Measurements from ENCODE around the gene IGFBP2. TPM values are rescaled to one million over a fixed set of nuclear protein-coding genes. Genes with fewer than 3 reads are reported as not detected.

Gene IGFBP2
- total RNA-seq, 1 donor from 2014 or later = 213 TPM

GRCh38 chr2:216616083-216616678, 17.0 kb upstream of the IGFBP2 start:
- DNase-seq = no peak

DNA sequence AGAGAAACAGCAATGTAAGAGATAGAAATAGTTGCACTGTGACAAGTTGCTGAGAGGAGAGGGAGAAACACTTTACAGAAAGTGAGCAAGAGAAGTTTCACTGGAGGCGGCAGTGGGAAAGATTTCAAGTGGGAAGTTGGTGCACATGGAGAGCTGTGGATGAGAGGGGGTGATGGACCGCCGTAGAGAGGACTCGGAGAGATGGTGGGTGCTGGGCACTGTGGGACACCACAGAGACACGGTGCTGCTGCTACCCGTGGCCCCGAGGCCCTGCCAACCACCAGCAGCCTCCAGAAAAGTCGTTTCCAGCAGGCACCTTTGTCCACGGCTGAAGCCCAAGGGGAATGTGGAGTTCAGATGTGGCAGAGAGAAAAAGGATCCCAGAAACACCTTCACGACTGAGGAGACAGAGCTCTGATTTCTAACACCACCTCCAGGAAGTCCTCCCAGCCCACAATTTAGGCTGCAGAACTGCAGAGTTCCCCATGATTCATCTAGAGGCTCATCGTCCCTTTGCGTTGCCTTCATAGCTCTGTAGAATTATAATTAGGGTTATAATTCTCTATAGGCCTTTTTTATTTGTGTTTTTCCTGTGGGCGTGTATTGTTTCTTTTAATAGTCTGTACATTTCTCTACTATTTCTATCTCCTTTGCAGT, 15.9 kb upstream of the IGFBP2 start:
- no peak for DNase-seq

DNA sequence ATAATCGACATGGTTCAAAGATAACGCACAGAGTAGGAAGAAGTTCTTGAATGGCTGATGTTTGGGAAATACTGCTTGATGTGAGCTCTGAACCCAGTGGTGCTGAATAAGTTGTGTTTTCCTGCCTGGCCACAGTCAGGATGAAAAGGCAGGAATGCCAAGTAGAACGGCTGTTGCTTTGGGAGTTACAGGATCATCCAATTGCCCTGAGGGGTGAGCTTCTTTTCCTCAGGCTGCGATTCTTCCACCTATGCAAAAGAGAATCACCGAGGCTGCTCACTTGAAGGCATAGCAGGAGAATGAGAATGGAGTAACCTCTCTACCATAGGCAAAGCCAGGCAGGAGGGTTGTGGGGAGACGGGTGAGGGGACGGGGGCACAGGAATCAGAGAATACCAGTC, 14.4 kb upstream of the IGFBP2 start:
- DNase-seq = no peak

DNA sequence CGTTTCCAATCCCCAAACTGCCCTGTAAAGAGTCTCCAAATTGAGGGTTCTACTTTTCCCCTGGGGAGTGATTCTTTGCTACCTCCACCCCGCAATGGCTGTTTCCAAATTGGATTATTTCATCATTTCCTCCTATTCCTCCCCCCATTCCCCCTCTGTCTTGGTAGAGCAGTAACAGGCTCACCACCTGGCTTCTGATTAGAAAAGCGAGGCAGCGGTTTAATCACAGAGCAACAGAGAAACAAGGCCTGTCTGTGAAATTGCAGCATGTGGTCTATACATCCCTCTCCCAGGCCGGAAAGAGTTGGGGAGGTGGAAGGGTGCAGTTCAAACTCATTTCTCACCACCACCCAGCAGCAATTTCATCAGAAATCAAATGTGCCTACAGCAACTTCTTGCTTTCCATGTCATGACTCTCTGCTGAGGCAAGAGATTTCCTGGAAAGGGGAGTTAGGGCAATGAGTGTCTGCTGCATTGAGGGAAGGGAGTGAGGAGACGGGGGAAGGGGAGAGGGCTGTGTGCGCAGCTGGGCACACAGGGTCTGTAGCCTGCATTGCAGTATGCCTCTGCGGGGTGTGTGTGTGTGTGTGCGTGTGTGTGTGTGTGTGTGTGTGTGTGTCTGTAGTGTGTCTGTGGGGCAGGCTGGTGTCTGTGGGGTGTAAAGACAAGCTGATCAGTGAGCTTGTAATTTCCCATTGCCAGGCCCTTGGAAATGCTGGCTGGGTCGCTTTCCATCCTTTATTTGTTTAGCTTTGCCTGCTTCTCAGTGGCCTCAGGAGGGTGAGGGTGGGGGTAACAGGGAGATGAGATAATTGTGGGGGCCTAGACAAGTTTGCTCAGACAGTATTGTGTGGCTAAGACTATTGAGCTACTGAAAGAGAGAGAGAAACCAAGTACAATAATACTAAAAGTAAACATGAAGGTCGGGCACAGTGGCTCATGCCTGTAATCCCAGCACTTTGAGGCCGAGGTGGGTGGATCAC, 13.5 kb upstream of the IGFBP2 start:
- DNase-seq = no peak

GRCh38 chr2:216620786-216621185, 12.4 kb upstream of the IGFBP2 start:
- DNase-seq = no peak

DNA sequence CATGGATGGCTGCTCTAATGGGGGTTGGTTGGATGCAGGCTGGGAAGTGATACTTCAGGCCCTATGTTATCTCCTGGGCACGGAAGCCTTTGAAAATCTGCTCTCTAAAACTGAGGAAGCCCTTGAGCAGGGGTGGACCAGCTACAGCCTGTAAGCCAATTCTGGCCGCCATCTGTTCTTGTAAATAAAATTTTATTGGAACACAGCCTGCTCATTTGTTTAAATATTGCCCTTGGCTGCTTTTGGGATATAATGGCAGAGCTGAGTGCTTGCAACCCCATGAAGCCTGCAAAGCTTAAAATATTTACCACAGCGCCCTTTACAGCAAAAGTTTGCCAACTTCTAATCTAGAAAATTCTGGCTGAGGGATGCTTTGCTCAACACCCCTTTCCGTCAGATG, 11.9 kb upstream of the IGFBP2 start:
- DNase-seq = no peak

DNA sequence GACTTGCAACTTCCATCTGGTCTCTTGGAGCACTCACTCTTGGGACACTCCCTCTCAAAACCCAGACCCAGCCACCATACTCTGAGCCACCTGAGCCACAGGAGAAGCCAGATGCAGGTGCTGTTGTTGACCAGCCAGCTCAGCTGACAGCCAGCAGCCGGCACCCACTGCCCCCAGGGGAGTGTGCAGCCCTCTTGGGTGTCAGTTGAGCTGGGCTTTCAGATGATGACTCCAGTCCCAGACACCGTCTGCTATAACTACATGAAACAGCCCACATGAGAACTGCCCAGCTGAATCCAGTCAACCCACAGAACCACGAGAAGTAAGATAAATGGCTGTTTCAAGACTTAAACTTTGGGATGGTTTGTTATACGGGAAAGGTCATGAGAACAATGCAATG, 10.7 kb upstream of the IGFBP2 start:
- no peak for DNase-seq

GRCh38 chr2:216624251-216624650, 9.0 kb upstream of the IGFBP2 start:
- DNase-seq = no peak

DNA sequence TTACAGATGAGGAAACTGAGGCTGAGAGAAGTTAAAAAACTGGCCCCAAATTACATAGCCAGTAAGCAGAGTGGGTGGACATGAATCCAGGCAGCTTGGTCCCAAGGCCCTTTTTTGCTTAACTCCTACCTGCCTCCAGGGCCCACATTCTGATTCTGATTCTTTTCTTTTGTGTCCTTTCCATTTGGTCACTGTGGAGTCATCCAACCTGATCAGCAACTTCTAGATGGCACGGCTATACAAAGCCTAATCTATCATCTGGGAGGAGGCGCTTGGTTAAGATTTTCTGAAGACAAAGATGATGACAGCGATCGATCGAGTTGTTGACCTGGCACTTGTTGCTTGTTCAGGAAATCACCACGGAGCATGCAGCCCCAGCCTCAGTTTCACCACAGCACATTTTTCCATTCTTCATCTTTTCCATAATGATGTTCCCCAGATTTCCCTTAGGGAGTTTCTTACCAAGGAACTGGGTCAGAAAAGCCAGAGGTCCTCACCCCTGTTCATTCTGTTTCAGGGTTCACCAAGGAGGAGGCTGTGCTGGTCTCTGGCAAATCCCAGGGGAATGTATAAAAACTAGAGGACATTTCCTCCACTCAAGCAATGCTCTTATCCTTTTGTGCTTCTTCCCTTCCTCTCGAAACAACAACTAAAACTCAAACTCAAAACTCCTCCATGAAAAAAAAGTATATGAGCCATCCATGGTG, 6.9 kb upstream of the IGFBP2 start:
- DNase-seq = no peak

GRCh38 chr2:216626875-216627245, 6.4 kb upstream of the IGFBP2 start:
- DNase-seq = no peak

DNA sequence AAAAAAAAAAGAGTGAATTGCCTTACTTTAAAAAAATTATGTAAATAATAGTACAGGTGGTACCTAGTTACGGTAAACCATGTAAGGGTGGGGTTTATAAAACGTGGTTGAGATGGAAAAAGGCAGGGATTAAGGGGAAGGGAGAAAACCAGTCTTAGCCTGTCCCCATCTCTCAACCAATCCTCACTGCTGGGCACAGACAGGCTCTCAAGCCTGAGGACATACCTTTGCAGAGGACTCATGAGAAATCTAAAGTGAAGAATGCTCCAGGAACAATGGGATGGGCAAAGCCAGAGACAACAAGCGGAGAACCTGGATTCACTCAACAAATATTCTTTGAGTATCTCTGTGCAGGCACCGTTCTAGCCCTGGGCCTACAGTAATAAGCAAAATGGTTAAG, 3.4 kb upstream of the IGFBP2 start:
- no peak for DNase-seq

DNA sequence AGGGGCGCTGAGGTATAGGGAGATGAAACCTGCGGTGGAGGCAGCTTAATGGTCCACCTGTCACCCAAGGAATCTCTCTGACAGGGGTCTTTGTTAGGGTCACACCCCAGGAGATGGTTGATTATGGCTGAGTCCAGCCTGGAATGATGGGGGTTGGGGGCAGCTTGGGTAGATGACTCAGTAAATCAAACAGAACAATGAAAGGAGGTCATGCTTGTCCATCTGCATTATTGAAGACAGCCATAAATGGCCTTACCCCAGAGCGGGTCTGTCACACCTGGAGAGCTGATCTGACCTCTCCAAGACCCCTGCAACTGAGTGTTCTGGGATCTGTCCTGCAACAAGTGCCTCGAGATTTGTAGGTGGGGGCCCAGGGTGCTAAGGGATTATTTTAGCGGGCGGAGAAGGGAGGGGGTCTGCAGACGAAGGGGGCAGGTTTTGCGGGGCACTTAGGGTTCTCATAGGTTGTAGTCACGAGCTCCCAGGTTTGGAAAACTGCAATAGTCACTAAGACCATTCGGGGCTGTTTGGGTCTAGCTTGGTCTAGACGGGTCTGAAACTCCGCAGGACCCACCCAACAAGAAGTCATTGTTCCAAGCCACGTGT, 771 bp upstream of the IGFBP2 start:
- no peak for DNase-seq

DNA sequence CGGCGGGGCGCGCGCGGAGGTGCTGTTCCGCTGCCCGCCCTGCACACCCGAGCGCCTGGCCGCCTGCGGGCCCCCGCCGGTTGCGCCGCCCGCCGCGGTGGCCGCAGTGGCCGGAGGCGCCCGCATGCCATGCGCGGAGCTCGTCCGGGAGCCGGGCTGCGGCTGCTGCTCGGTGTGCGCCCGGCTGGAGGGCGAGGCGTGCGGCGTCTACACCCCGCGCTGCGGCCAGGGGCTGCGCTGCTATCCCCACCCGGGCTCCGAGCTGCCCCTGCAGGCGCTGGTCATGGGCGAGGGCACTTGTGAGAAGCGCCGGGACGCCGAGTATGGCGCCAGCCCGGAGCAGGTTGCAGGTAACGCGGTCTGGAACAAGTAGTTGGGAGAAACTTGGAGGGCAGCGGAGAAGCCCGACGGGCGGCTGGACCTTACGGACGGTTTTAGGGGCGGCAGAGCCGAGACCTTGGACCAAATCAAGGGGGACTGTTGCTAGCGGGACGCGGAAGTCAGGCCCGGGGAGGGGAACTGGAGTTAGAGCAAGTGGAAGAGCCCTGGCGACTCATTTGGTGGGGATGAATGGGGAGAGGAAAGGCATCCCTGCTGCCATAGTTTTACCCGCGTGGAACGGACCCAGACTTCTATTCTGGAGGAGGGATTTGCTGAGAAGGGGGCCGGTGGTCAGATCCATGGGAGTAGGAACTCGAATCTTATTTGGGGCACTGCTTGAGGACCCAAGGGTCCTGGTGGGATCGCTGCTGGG, 573 bp downstream of the IGFBP2 start:
- DNase-seq = no peak

GRCh38 chr2:216634370-216635148, 1.3 kb downstream of the IGFBP2 start:
- no peak for DNase-seq

- no peak for DNase-seq
These were observed 2.0 kb downstream of the IGFBP2 start for GRCh38 chr2:216635171-216635570.

DNA sequence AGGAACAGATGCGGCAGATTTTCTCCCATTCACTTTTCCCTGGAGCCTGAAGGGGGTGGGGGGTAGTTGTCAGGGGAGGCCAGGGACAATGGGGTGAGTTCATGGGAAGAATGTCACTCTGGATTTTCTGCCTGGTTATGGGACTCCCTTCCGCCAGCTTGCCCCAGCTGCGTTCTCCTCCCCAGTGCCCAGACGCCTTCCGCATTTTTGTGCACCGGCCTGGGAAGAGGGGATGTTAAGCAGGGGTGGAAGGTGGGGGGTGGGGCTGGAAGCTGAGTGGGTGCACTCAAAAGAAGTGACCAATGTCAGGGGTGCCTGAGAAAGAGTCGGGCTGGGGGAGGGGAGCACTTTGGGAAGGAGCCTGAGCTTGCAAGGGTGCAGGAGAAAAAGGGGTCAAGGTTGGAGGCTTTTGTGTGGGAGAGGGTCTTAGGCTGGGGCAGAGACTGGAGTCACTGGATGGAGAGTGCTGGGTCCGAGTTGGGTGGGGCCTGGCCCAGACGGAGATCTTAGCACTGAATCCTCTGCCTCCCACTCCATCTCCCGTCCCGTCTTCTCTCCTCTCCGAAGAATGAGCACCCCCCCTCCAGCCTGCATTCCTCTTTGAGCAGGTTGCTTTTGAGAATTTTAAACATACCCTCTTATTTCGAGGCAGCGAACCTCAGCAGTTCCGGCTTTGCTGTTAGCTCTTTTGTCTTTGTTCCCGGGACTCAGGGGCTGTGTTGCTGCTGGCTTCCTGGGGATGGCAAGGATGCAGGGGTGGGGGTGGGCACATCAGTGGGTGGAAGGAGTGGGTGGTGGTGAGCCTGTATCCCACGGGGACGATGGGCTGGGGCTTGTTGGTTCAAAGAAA, 2.7 kb downstream of the IGFBP2 start:
- DNase-seq = no peak

DNA sequence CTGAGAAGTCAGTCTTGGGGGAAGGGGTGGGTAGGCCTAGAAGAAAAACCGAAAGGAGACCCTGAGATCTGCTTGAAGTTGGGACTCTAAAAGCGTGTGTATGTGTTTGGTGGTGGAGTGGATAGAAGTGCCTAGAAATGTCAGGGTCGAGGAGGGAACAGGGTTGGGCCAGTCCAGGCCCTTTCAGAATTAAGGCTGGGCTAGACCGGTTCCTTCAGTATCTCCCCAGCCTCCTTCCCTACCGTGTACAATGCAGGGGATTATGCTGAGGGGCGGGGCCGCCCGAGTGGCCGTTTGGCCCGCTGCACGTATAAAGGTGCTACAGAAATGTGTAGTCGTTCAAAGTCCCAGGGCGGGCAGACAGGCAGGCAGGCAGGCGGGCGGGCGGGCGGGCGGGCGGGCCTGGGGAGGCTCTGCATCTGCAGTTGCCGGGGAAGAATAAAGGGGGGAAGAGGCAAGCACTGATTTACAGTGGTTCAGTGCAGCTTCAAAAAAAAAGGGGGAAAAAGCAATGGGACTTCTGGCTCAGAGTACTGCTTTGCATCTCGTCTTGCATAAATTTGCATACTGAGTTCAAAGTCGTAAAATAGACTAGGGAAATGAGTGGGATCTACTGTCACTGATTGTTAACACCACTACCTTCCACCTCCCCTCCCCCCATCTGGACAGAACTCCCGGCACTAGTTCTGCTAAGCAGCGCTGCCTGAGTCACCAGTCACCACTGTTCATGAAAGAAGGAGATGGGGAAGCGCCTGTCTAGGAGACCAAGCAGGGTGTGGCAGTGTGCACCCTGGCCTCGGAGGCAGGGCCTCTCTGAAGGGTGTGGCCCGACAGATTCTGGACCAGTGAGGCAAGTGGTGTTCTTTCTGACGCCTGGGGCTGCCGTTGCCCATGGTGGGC, 3.6 kb downstream of the IGFBP2 start:
- DNase-seq = peak; percentile 38

DNA sequence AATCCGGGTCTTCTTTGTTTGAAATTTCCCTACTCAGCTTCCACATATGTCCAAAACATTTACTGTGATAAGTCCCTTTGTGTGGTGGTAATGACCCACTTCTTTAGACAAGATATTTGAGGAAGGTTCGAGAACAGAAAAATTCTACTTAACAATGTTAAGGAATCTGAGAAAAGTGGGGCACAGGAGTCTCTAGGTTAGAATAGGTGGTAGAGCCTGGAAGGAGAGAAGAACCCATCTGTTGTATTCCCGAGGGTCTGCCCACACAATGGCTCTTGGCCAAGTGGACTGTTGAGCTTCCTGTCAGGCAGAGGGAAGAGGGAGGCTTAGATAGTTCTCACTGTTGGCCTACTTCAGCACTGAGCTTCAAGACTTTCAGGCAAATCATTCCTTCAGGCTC, 4.3 kb downstream of the IGFBP2 start:
- no peak for DNase-seq

Measured in occipital lobe (tissue), 2 donors.